Liver (tissue), 3 donors: ENCODE measurements around the gene DDB1.

ENCODE experiments used
- ATF3 ChIP-seq: IDR thresholded peaks from 2 replicates; pipeline ENCODE4 v1.6.1; 2016; ENCODE audit warnings: antibody characterized with exemption
- CTCF ChIP-seq: fragments of 150-350 bp; IDR thresholded peaks from 2 replicates; pipeline ENCODE4 v1.5.1; 2017; ENCODE audit warnings: improper control_type of control experiment, low read depth, low read length; ENCODE audit not compliant: missing input control
- EGR1 ChIP-seq, 2 donors: IDR thresholded peaks; 2 replicates each; pipeline ENCODE4 v1.6.1; 2016 to 2018; ENCODE audit warnings: antibody characterized with exemption in 2 of 2, low read depth in 2 of 2
- FOXA1 ChIP-seq: IDR thresholded peaks from 2 replicates; pipeline ENCODE4 v1.6.1; 2016; ENCODE audit warnings: antibody characterized with exemption
- GABPA ChIP-seq, 2 donors: IDR thresholded peaks in 1 of 2; conservative IDR thresholded peaks in 1 of 2; 2 replicates each; pipeline ENCODE4 v1.6.1; 2016; ENCODE audit warnings: antibody characterized with exemption in 2 of 2, mild to moderate bottlenecking in 1 of 2, moderate library complexity in 1 of 2
- JUND ChIP-seq, 2 donors: IDR thresholded peaks; 2 replicates each; pipeline ENCODE4 v1.6.1; 2016; ENCODE audit warnings: antibody characterized with exemption in 2 of 2
- NR2F2 ChIP-seq: IDR thresholded peaks from 2 replicates; pipeline ENCODE4 v1.6.1; 2016; ENCODE audit warnings: antibody characterized with exemption
- RAD21 ChIP-seq, 2 donors: IDR thresholded peaks; 2 replicates each; pipeline ENCODE4 v1.6.1; 2016; ENCODE audit warnings: antibody characterized with exemption in 2 of 2, mild to moderate bottlenecking in 2 of 2
- SP1 ChIP-seq: IDR thresholded peaks from 2 replicates; pipeline ENCODE4 v1.6.1; 2018; ENCODE audit warnings: antibody characterized with exemption, mild to moderate bottlenecking
- TAF1 ChIP-seq: conservative IDR thresholded peaks from 2 replicates; pipeline ENCODE4 v1.6.1; 2016; ENCODE audit warnings: antibody characterized with exemption, mild to moderate bottlenecking
- YY1 ChIP-seq: IDR thresholded peaks from 2 replicates; pipeline ENCODE4 v1.6.1; 2016; ENCODE audit warnings: antibody characterized with exemption, mild to moderate bottlenecking
- TF ChIP-seq, protein P1 (sequence below): IDR thresholded peaks from 2 replicates; pipeline ENCODE4 v1.6.1; 2016; ENCODE audit warnings: antibody characterized with exemption, mild to moderate bottlenecking
- TF ChIP-seq, protein P2 (sequence below): IDR thresholded peaks from 2 replicates; pipeline ENCODE4 v1.6.1; 2016; ENCODE audit warnings: antibody characterized with exemption
- TF ChIP-seq, protein P3 (sequence below): IDR thresholded peaks from 2 replicates; pipeline ENCODE4 v1.6.1; 2016; ENCODE audit warnings: antibody characterized with exemption
- donor health status: healthy.
- donor health status: healthy.

GRCh38 chr11:61380884-61381283 is 48.0 kb upstream of the DDB1 start:
- TF ChIP-seq CTCF (no peak), YY1 (no peak), TAF1 (no peak), EGR1 (IDR thresholded peaks at IDR 0.05; ENCODE audit: low read depth in 2 of 2) (no peak), GABPA (IDR thresholded peaks at IDR 0.05 in 1 of 2, conservative IDR thresholded peaks at IDR 0.05 in 1 of 2) (no peak), FOXA1 (no peak), ATF3 (no peak), RAD21 (IDR thresholded peaks at IDR 0.05) (no peak), JUND (IDR thresholded peaks at IDR 0.05) (no peak), SP1 (no peak), NR2F2 (no peak)
- TF ChIP-seq, protein P1, sequence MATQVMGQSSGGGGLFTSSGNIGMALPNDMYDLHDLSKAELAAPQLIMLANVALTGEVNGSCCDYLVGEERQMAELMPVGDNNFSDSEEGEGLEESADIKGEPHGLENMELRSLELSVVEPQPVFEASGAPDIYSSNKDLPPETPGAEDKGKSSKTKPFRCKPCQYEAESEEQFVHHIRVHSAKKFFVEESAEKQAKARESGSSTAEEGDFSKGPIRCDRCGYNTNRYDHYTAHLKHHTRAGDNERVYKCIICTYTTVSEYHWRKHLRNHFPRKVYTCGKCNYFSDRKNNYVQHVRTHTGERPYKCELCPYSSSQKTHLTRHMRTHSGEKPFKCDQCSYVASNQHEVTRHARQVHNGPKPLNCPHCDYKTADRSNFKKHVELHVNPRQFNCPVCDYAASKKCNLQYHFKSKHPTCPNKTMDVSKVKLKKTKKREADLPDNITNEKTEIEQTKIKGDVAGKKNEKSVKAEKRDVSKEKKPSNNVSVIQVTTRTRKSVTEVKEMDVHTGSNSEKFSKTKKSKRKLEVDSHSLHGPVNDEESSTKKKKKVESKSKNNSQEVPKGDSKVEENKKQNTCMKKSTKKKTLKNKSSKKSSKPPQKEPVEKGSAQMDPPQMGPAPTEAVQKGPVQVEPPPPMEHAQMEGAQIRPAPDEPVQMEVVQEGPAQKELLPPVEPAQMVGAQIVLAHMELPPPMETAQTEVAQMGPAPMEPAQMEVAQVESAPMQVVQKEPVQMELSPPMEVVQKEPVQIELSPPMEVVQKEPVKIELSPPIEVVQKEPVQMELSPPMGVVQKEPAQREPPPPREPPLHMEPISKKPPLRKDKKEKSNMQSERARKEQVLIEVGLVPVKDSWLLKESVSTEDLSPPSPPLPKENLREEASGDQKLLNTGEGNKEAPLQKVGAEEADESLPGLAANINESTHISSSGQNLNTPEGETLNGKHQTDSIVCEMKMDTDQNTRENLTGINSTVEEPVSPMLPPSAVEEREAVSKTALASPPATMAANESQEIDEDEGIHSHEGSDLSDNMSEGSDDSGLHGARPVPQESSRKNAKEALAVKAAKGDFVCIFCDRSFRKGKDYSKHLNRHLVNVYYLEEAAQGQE: no peak
- TF ChIP-seq, protein P2, sequence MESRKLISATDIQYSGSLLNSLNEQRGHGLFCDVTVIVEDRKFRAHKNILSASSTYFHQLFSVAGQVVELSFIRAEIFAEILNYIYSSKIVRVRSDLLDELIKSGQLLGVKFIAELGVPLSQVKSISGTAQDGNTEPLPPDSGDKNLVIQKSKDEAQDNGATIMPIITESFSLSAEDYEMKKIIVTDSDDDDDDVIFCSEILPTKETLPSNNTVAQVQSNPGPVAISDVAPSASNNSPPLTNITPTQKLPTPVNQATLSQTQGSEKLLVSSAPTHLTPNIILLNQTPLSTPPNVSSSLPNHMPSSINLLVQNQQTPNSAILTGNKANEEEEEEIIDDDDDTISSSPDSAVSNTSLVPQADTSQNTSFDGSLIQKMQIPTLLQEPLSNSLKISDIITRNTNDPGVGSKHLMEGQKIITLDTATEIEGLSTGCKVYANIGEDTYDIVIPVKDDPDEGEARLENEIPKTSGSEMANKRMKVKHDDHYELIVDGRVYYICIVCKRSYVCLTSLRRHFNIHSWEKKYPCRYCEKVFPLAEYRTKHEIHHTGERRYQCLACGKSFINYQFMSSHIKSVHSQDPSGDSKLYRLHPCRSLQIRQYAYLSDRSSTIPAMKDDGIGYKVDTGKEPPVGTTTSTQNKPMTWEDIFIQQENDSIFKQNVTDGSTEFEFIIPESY: no peak
- TF ChIP-seq, protein P3, sequence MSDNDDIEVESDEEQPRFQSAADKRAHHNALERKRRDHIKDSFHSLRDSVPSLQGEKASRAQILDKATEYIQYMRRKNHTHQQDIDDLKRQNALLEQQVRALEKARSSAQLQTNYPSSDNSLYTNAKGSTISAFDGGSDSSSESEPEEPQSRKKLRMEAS: no peak
